ENCODE data around the gene PLSCR1. TPM values are rescaled to one million over a fixed set of nuclear protein-coding genes. Genes with fewer than 3 reads are reported as not detected.

The PLSCR1 gene
- total RNA-seq, 4 donors from 2014 or later = 37.1 to 190 (median 88.7) TPM

DNA sequence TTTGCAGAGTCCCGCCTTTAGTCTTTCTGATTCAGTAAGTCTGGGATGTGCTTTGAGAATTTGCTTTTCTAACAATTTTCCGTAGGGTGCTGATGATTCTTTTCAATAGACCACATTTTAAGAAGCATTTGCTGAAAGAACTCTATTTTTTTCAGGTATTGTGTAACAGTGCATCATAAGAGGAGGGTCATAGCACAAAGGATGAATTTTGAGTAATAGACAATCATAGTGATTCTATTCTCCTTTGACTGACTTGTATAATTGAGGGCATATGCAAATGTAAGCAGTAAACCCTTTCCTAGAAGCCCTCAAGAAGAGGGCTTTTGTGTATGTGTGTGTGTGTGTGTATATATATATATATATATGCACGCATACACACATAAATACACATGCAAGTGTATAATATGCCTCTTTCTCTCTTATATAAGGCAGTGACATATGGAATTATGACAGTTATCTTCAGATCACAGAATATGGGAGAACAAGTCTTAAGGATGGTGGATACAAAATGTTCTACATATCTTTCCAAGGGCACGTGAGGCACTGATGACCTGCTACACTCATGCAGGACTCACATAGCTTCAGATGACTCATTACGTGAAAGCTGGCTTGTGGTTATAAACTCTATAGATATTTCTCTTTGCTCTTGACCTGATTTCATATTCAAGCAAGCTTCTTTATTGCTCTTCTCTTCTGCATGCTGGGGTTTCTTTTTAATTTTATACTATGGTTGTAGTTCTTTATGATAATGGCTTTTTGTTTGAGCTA, 6.5 kb upstream of the PLSCR1 start:
- peaks cover 0 to 9% (median 0%) of the 10 kb centered on the region in 3 donors for H3K4me1 ChIP-seq
- no peak overlapping the region for H3K27ac ChIP-seq
- ATAC-seq = no peak
- no peaks in the 10 kb centered on the region for H3K36me3 ChIP-seq
- H3K9me3 ChIP-seq = no peaks in the 10 kb centered on the region
- H3K27me3 ChIP-seq = no peaks in the 10 kb centered on the region
- TF ChIP-seq, protein P1, sequence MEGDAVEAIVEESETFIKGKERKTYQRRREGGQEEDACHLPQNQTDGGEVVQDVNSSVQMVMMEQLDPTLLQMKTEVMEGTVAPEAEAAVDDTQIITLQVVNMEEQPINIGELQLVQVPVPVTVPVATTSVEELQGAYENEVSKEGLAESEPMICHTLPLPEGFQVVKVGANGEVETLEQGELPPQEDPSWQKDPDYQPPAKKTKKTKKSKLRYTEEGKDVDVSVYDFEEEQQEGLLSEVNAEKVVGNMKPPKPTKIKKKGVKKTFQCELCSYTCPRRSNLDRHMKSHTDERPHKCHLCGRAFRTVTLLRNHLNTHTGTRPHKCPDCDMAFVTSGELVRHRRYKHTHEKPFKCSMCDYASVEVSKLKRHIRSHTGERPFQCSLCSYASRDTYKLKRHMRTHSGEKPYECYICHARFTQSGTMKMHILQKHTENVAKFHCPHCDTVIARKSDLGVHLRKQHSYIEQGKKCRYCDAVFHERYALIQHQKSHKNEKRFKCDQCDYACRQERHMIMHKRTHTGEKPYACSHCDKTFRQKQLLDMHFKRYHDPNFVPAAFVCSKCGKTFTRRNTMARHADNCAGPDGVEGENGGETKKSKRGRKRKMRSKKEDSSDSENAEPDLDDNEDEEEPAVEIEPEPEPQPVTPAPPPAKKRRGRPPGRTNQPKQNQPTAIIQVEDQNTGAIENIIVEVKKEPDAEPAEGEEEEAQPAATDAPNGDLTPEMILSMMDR (IDR thresholded peaks at IDR 0.05) = no peak
- TF ChIP-seq POLR2AphosphoS5 (IDR thresholded peaks at IDR 0.05) (peak; percentile 6), POLR2A (IDR thresholded peaks at IDR 0.05) (no peak), EP300 (IDR thresholded peaks at IDR 0.05) (no peak)
- peak overlapping the region in 1 of 2 donors; percentile 12 for H3K4me3 ChIP-seq
- 81 to 82% methylated on average over 5 of the region's 5 CpGs for WGBS, 2 donors (ENCODE audit: low coverage in 1 of 2)

DNA sequence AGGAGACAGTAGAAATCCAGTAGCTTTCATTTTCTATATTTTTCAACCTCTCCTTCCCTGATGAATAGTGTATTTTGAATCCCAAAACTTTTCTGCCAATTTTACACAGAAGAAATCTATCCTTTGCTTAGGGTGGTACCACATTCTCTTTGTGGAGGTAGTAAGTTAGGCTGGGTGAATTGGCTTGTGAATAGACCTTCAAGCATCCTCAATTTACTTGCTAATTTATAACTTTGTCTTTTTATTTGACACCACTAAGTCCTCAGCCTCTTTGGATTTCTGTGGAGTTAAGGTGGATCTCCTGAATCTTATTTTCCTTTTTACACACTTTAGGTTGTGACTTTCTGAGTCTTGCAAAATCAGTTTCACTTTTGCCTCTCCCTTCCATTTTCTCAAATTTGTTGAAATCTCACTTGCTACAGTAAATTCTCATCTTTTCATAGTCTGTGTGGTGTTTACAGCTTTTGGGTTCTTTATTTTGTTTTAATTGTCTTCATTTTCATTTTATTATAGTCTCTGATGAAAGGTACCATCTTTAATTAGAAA, 5.7 kb upstream of the PLSCR1 start:
- H3K4me3 ChIP-seq = peak overlapping the region; percentile 10 to 12
- H3K36me3 ChIP-seq = no peaks in the 10 kb centered on the region
- H3K9me3 ChIP-seq = no peaks in the 10 kb centered on the region
- TF ChIP-seq POLR2AphosphoS5 (IDR thresholded peaks at IDR 0.05) (no peak), EP300 (IDR thresholded peaks at IDR 0.05) (no peak), POLR2A (IDR thresholded peaks at IDR 0.05) (no peak)
- TF ChIP-seq, protein P1 (IDR thresholded peaks at IDR 0.05) = no peak
- H3K27ac ChIP-seq = no peak overlapping the region
- H3K4me1 ChIP-seq = peaks cover 0 to 14% (median 0%) of the 10 kb centered on the region in 3 donors
- no peak for ATAC-seq
- H3K27me3 ChIP-seq = no peaks in the 10 kb centered on the region

DNA sequence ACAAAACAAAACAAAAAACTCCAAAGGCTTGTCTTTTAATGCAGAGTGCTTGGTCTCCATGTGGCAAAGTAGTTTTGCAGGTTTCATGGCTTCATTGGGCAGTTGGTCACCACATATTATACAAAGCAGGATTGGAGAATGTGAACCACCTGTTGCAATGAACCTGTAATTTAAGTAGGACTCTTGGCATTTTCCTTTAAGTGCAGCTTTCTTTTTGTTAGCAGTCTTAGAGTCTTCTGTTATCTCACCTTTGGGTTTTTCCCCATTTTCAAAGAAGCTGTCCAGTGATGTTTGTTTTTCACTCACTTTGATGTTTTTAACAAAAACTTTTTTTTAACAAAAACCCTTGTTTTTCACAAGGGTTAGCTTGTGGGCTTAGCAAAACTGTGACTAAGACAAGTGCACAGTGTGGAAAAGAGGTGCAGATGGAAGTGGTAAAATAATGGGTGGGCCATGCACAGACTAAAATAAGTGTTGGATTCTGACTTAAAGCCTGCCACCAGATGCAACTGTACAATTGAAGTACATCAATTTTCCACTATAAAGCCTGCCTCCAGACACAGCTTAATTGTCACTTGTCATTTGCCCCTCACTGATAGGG, 2.9 kb upstream of the PLSCR1 start:
- H3K4me3 ChIP-seq = no peak overlapping the region
- no peaks in the 10 kb centered on the region for H3K36me3 ChIP-seq
- H3K9me3 ChIP-seq = no peaks in the 10 kb centered on the region
- no peak overlapping the region for H3K27ac ChIP-seq
- no peak for ATAC-seq
- H3K27me3 ChIP-seq = no peaks in the 10 kb centered on the region
- no peak for TF ChIP-seq EP300 (IDR thresholded peaks at IDR 0.05)
- TF ChIP-seq POLR2AphosphoS5 (IDR thresholded peaks at IDR 0.05) = no peak
- no peak for TF ChIP-seq POLR2A (IDR thresholded peaks at IDR 0.05)
- TF ChIP-seq, protein P1 (IDR thresholded peaks at IDR 0.05) = no peak
- peaks cover 0 to 33% (median 4%) of the 10 kb centered on the region in 3 donors for H3K4me1 ChIP-seq

DNA sequence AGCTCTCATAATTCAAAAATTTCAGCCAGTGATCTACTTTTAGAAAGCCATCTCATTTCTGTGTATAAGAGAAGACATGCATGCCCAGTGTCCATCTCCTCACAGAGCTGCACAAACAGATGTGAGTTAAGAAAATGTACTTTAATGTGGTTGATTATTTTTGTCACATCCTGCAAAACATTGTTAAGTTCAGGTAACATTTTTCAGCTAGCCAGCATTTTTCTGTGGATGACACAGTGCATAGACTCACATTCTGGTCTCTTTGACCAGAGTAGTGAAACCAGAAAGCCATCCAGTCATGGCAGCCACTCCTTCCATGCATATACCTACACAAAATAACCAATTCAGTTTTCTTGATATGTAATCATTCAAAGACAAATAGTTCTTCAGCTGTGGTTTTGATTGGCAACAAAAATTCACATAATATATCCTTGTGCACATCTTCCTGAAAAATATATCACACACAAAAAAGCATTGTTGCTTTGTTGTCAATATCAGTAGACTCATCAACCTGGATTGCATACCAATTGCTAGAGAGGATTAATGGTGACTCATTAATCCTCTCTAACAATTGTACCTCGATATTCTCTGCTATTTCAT, 2.1 kb upstream of the PLSCR1 start:
- H3K27ac ChIP-seq = no peak overlapping the region
- H3K4me3 ChIP-seq = no peak overlapping the region
- WGBS, 2 donors (ENCODE audit: low coverage in 1 of 2) = 81 to 100% methylated on average over 1 of the region's 1 CpG
- H3K27me3 ChIP-seq = no peaks in the 10 kb centered on the region
- no peaks in the 10 kb centered on the region for H3K36me3 ChIP-seq
- TF ChIP-seq POLR2A (IDR thresholded peaks at IDR 0.05) (no peak), POLR2AphosphoS5 (IDR thresholded peaks at IDR 0.05) (no peak)
- no peak for ATAC-seq
- H3K9me3 ChIP-seq = no peaks in the 10 kb centered on the region
- H3K4me1 ChIP-seq = peaks cover 0 to 42% (median 6%) of the 10 kb centered on the region in 3 donors

DNA sequence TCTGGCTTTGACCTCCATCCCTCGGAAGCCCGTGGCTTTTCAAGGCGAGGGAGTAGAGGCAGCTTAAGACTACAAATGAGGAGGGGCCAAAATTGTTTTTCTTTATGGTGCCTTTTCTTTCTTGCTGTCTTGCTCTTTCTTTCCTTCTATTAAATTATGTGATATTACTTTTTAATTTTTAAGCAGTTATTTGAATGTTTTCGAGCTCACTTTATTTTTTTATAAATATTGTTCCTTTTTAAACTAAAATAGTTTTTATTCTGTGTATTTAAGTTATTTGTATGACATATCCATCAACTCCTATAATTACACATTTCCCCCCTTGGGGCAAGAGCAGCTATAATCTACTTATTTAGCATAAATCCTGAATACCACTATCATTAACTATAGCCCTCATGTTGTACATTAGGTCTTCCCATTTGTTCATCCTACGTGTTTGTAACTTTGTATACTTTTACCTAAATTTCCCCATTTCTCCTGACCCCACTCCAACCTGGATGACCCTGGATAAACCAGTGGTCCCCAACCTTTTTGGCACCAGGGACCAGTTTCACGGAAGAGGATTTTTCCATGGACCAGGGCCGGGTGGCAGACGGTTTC, 622 bp upstream of the PLSCR1 start:
- peak overlapping the region; percentile 93 to 98 (median 98) for H3K27ac ChIP-seq
- no peaks in the 10 kb centered on the region for H3K9me3 ChIP-seq
- ATAC-seq = no peak
- H3K36me3 ChIP-seq = no peaks in the 10 kb centered on the region
- H3K4me3 ChIP-seq = peak overlapping the region; percentile 91 to 94
- H3K4me1 ChIP-seq = peaks cover 0 to 47% (median 6%) of the 10 kb centered on the region in 3 donors
- TF ChIP-seq, protein P1 (IDR thresholded peaks at IDR 0.05) = no peak
- TF ChIP-seq EP300 (IDR thresholded peaks at IDR 0.05) = no peak
- TF ChIP-seq POLR2A (IDR thresholded peaks at IDR 0.05) = no peak
- TF ChIP-seq POLR2AphosphoS5 (IDR thresholded peaks at IDR 0.05) = no peak
- 45 to 48% methylated on average over 6 to 8 of the region's 8 CpGs for WGBS, 2 donors (ENCODE audit: low coverage in 1 of 2)
- no peaks in the 10 kb centered on the region for H3K27me3 ChIP-seq
